Endothelial cell of umbilical vein (primary cell): ENCODE measurements around the gene PHF8. TPM values are rescaled to one million over a fixed set of nuclear protein-coding genes. Genes with fewer than 3 reads are reported as not detected.

Experiments
- BruUV-seq: library from RNA; stranded (reverse); fragments of 400-500 nt; replicated peaks from 2 replicates; lab custom pipeline; 2021; lab: Mats Ljungman, UMichigan
- CTCF ChIA-PET: fragments of 300-600, 350-600 bp; sonication (Branson Sonifier 250); formaldehyde crosslinking; loops from one replicate; lab custom pipeline; 2021; ENCODE audit warnings: antibody characterized with exemption, inconsistent platforms; lab: Charles Lee
- POLR2A ChIA-PET: fragments of 300-600, 350-600 bp; sonication (Branson Sonifier 250); formaldehyde crosslinking; loops from one replicate; lab custom pipeline; 2021; ENCODE audit warnings: antibody characterized with exemption, inconsistent platforms; lab: Charles Lee
- DNase-seq: peaks from one replicate; pipeline ENCODE4 v3.0.0-alpha.2; 2011; ENCODE audit warnings: low read depth, low spot score
- FAIRE-seq: peaks from 2 replicates; lab custom pipeline; 2011; peaks lifted over from hg19 to GRCh38; lab: Jason Lieb, UNC
- H2AFZ ChIP-seq: 2 replicates; pipeline ENCODE4 v1.6.0; 2012; ENCODE audit warnings: low read depth, low read length, control low read depth, inconsistent platforms
- H3K27ac ChIP-seq: 2 replicates; pipeline ENCODE4 v1.5.1; 2011; ENCODE audit warnings: low read depth, mild to moderate bottlenecking, control low read depth, low read length, moderate library complexity; ENCODE audit not compliant: insufficient read depth
- H3K27me3 ChIP-seq, 2 experiments: 2 replicates each; pipeline versions ENCODE4 v1.6.0 to v1.6.1; 2011; ENCODE audit warnings: low read length in 2 of 2, mixed read lengths in 1 of 2; ENCODE audit not compliant: control insufficient read depth in 2 of 2, insufficient read depth in 2 of 2
- H3K36me3 ChIP-seq, 2 experiments: 2 replicates in 1 of 2; 3 replicates in 1 of 2; pipeline ENCODE4 v1.5.1; 2011; ENCODE audit warnings: low read length in 2 of 2, mild to moderate bottlenecking in 1 of 2, moderate library complexity in 1 of 2; ENCODE audit not compliant: control insufficient read depth in 2 of 2, insufficient read depth in 2 of 2; ENCODE audit errors: extremely low read depth in 1 of 2
- H3K4me1 ChIP-seq: 3 replicates; pipeline ENCODE4 v1.5.1; 2011; ENCODE audit warnings: mild to moderate bottlenecking, low read length; ENCODE audit not compliant: control insufficient read depth, insufficient read depth; ENCODE audit errors: extremely low read depth
- H3K4me2 ChIP-seq: 2 replicates; pipeline ENCODE4 v1.6.1; 2011; ENCODE audit warnings: low read length, control low read depth, mixed read lengths; ENCODE audit not compliant: insufficient read depth
- H3K4me3 ChIP-seq, 3 experiments: fragments of 200-600 bp in 1 of 3; sonication (generic), shearing (Covaris generic) in 1 of 3; replicated peaks in 1 of 3; 2 replicates each; pipeline ENCODE4 v1.5.1; 2011 to 2016; ENCODE audit warnings: control low read depth in 3 of 3, low read length in 3 of 3, mild to moderate bottlenecking in 2 of 3, inconsistent platforms in 1 of 3, low read depth in 1 of 3, moderate library complexity in 1 of 3; ENCODE audit not compliant: insufficient read depth in 1 of 3
- H3K79me2 ChIP-seq: 2 replicates; pipeline ENCODE4 v1.6.0; 2012; ENCODE audit warnings: low read length, inconsistent platforms; ENCODE audit not compliant: control insufficient read depth, insufficient read depth
- H3K9ac ChIP-seq: replicated peaks from 2 replicates; pipeline ENCODE3; 2011; ENCODE audit warnings: low read length, control low read depth; ENCODE audit not compliant: insufficient read depth; ENCODE audit errors: extremely low read depth
- H3K9me1 ChIP-seq: replicated peaks from 3 replicates; pipeline ENCODE4 v1.6.0; 2011; ENCODE audit warnings: mild to moderate bottlenecking, low read length; ENCODE audit not compliant: control insufficient read depth, insufficient read depth; ENCODE audit errors: extremely low read depth
- H3K9me3 ChIP-seq: replicated peaks from 2 replicates; pipeline ENCODE4 v1.5.1; 2012; ENCODE audit warnings: low read length, inconsistent platforms; ENCODE audit not compliant: control insufficient read depth, insufficient read depth
- H4K20me1 ChIP-seq: replicated peaks from 2 replicates; pipeline ENCODE3; 2011; ENCODE audit warnings: mild to moderate bottlenecking, low read length; ENCODE audit not compliant: control insufficient read depth, insufficient read depth; ENCODE audit errors: extremely low read depth
- CTCF ChIP-seq, 2 donors: IDR thresholded peaks; 1 replicate in 1 of 2; 2 replicates in 1 of 2; pipeline ENCODE4 v1.5.1; 2011; ENCODE audit warnings: low read length in 2 of 2, mild to moderate bottlenecking in 2 of 2, moderate library complexity in 2 of 2, control low read depth in 1 of 2, inconsistent platforms in 1 of 2, low read depth in 1 of 2; ENCODE audit not compliant: insufficient read depth in 1 of 2; ENCODE audit errors: extremely low read depth in 1 of 2
- EZH2 ChIP-seq: IDR thresholded peaks from 2 replicates; pipeline ENCODE4 v1.6.1; 2012; ENCODE audit warnings: borderline replicate concordance, low read depth, mild to moderate bottlenecking, moderate library complexity, low read length, inconsistent platforms; ENCODE audit not compliant: severe bottlenecking
- FOS ChIP-seq: IDR thresholded peaks from 2 replicates; pipeline ENCODE4 v1.6.1; 2011; ENCODE audit warnings: mild to moderate bottlenecking, low read length, moderate library complexity, borderline replicate concordance; ENCODE audit not compliant: insufficient read depth
- GATA2 ChIP-seq: IDR thresholded peaks from 2 replicates; pipeline ENCODE4 v1.7.0; 2011; ENCODE audit warnings: low read depth, mild to moderate bottlenecking, moderate library complexity, mixed read lengths, low read length; ENCODE audit not compliant: insufficient read length, insufficient read depth
- MYC ChIP-seq: IDR thresholded peaks from one replicate; pipeline ENCODE4 v1.6.1; 2011; ENCODE audit warnings: mild to moderate bottlenecking, low read depth, low read length
- POLR2A ChIP-seq: IDR thresholded peaks from 2 replicates; pipeline ENCODE4 v1.6.1; 2012; ENCODE audit warnings: low read depth, mild to moderate bottlenecking, control low read depth, low read length
- POLR2AphosphoS5 ChIP-seq: IDR thresholded peaks from 2 replicates; pipeline ENCODE4 v1.6.1; 2012; ENCODE audit warnings: low read depth, mild to moderate bottlenecking, control low read depth, low read length, moderate library complexity; ENCODE audit not compliant: insufficient read depth
- dilution Hi-C: fragments of 300-500 bp; cut with MboI; formaldehyde crosslinking; loops from one replicate; pipeline ENCODE4 v1.15.0; 2019; ENCODE audit warnings: low sequenced_read_pairs; ENCODE audit not compliant: extremely low pct_ligation_motif_present
- intact Hi-C: fragments of 100-400 bp; cut with micrococcal nuclease; formaldehyde crosslinking; loops from one replicate; pipeline ENCODE4 v1.10.0; 2022
- polyA plus RNA-seq, 4 experiments: library from polyadenylated mRNA; depleted of rRNA in 3 of 4; stranded (reverse) in 3 of 4; unstranded in 1 of 4; fragments of >200 nt; gene quantifications; 2 replicates each; pipeline versions ENCODE4 v1.2.1 to v1.2.3, GENCODE V29; 2011 to 2012; ENCODE audit warnings: missing spikeins in 1 of 4
- total RNA-seq: library from RNA; stranded (reverse); gene quantifications from 2 replicates; pipeline ENCODE4 v1.2.3, GENCODE V29; 2021

Gene PHF8
- total and polyA plus RNA-seq, 2 donors (not counting 3 experiments of a cell fraction or from before 2014, with no cell fraction given), result 10.9 to 25.5 TPM

GRCh38 chrX:53900623-53901022, 143.7 kb downstream of the PHF8 start:
- ChIA-PET POLR2A (no interaction called here), CTCF (no interaction called here)
- DNase-seq (no peak), FAIRE-seq (no peak)
- intact Hi-C loops (no loop called here), dilution Hi-C loops (no loop called here)
- Histone ChIP-seq H3K9ac (no peak overlapping the region), H3K4me1 (no peaks in the 10 kb centered on the region), H3K27ac (no peak overlapping the region), H3K79me2 (no peaks in the 10 kb centered on the region), H3K36me3 (no peaks in the 10 kb centered on the region), H3K27me3 (no peaks in the 10 kb centered on the region), H2AFZ (no peak overlapping the region), H4K20me1 (no peaks in the 10 kb centered on the region), H3K4me3 (no peak overlapping the region), H3K9me1 (no peaks in the 10 kb centered on the region), H3K9me3 (no peaks in the 10 kb centered on the region), H3K4me2 (no peak overlapping the region)
- BruUV-seq, result no TSS peak
- TF ChIP-seq MYC (no peak), FOS (no peak), GATA2 (no peak), EZH2 (no peak), CTCF (IDR thresholded peaks at IDR 0.05; ENCODE audit: extremely low read depth in 1 of 2, insufficient read depth in 1 of 2, low read depth in 1 of 2, low read length in 2 of 2) (no peak), POLR2A (no peak)

DNA sequence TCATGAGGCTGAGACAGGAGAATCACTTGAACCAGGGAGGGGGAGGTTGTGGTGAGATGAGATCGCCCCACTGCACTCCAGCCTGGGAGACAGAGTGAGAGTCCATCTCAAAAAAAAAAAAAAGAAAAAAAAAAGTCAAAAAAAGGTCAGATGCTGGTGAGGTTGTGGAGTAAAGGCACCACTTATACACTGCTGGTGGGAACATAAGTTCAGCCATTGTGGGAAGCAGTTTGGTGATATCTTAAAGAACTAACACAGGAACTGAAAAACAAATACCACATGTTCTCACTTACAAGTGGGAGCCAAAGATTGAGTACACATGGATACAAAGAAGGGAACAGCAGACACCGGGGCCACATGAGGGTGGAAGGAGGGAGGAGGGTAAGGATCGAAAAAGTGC, 149.0 kb downstream of the PHF8 start:
- no peaks in the 10 kb centered on the region for H3K9me1 ChIP-seq
- no peak overlapping the region for H3K4me2 ChIP-seq
- ChIA-PET POLR2A (no interaction called here), CTCF (no interaction called here)
- H3K4me1 ChIP-seq, result no peaks in the 10 kb centered on the region
- H3K79me2 ChIP-seq, result no peaks in the 10 kb centered on the region
- dilution Hi-C loops, result no loop called here
- FAIRE-seq (no peak), DNase-seq (no peak)
- no peaks in the 10 kb centered on the region for H3K27me3 ChIP-seq
- no peaks in the 10 kb centered on the region for H3K36me3 ChIP-seq
- intact Hi-C loops, result no loop called here
- H3K9ac ChIP-seq, result no peak overlapping the region
- no peak overlapping the region for H3K4me3 ChIP-seq
- no peak overlapping the region for H2AFZ ChIP-seq
- TF ChIP-seq CTCF (IDR thresholded peaks at IDR 0.05; ENCODE audit: extremely low read depth in 1 of 2, insufficient read depth in 1 of 2, low read depth in 1 of 2, low read length in 2 of 2) (no peak), POLR2A (no peak), GATA2 (no peak), POLR2AphosphoS5 (no peak), MYC (no peak), EZH2 (no peak)
- H3K9me3 ChIP-seq, result no peaks in the 10 kb centered on the region
- no peak overlapping the region for H3K27ac ChIP-seq
- no TSS peak for BruUV-seq
- H4K20me1 ChIP-seq, result no peaks in the 10 kb centered on the region
